ENCODE data around the gene NFU1.

DNA sequence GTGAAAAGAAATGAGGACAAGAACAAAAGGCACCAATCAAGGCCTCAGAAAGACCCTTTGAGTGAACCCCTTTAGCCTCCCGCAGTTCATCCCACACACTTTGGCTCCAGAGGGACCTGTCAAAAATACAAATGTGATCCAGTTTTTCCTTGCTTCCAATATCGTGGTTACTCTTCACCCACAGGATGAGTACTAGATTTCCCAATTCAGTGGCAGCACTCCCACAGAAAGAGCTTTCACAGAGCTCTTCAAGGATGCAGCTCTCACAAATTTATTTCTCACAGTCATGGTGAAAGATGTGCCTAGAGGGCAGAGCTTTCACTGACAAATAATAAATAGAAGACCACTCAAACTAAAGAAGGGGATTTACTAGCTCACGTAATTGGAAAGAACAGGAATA, 47.2 kb downstream of the NFU1 start:
- TF ChIP-seq, protein P1, sequence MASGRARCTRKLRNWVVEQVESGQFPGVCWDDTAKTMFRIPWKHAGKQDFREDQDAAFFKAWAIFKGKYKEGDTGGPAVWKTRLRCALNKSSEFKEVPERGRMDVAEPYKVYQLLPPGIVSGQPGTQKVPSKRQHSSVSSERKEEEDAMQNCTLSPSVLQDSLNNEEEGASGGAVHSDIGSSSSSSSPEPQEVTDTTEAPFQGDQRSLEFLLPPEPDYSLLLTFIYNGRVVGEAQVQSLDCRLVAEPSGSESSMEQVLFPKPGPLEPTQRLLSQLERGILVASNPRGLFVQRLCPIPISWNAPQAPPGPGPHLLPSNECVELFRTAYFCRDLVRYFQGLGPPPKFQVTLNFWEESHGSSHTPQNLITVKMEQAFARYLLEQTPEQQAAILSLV (tag; IDR thresholded peaks at IDR 0.05) = no peak
- TF ChIP-seq, protein P2, sequence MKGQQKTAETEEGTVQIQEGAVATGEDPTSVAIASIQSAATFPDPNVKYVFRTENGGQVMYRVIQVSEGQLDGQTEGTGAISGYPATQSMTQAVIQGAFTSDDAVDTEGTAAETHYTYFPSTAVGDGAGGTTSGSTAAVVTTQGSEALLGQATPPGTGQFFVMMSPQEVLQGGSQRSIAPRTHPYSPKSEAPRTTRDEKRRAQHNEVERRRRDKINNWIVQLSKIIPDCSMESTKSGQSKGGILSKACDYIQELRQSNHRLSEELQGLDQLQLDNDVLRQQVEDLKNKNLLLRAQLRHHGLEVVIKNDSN (CRISPR knock-in tag; IDR thresholded peaks at IDR 0.05) = no peak
- TF ChIP-seq RBM39 (optimal IDR thresholded peaks at IDR 0.05; ENCODE audit: low read depth, low read length) (no peak), HMG20B (CRISPR knock-in tag; IDR thresholded peaks at IDR 0.05) (no peak), SMARCE1 (IDR thresholded peaks at IDR 0.05) (no peak), POLR2A (conservative IDR thresholded peaks at IDR 0.05) (no peak)
- TF ChIP-seq, protein P3, sequence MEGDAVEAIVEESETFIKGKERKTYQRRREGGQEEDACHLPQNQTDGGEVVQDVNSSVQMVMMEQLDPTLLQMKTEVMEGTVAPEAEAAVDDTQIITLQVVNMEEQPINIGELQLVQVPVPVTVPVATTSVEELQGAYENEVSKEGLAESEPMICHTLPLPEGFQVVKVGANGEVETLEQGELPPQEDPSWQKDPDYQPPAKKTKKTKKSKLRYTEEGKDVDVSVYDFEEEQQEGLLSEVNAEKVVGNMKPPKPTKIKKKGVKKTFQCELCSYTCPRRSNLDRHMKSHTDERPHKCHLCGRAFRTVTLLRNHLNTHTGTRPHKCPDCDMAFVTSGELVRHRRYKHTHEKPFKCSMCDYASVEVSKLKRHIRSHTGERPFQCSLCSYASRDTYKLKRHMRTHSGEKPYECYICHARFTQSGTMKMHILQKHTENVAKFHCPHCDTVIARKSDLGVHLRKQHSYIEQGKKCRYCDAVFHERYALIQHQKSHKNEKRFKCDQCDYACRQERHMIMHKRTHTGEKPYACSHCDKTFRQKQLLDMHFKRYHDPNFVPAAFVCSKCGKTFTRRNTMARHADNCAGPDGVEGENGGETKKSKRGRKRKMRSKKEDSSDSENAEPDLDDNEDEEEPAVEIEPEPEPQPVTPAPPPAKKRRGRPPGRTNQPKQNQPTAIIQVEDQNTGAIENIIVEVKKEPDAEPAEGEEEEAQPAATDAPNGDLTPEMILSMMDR (IDR thresholded peaks at IDR 0.05 in 2 of 3, conservative IDR thresholded peaks at IDR 0.05 in 1 of 3; ENCODE audit: insufficient read depth in 2 of 3, low read depth in 1 of 3, low read length in 3 of 3) = no peak

Measured in K562 (cell line).